ENCODE results near the gene VPS8. TPM values are rescaled to one million over a fixed set of nuclear protein-coding genes. Genes with fewer than 3 reads are reported as not detected.

Gene VPS8
- total and polyA plus RNA-seq, 2 donors (not counting 1 experiment from before 2014, with no cell fraction given) = 24.9 to 99.4 TPM

DNA sequence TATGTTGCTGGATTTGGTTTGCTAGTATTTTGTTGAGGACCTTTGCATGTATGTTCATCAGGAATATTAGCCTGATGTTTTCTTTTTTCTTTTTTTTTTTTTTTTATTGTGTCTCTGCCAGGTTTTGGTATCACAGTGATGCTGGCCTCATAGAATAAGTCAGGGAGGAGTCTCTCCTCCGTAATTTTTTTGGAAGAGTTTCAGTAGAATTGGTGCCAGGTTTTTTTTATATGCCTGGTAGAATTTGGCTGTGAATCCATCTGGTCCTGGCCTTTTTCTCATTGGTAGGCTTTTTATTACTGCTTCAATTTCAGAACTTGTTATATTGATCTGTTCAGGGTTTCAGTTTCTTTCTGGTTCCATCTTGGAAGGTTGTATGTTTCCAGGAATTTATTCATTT is 165.8 kb downstream of the VPS8 start:
- no peak for TF ChIP-seq EZH2 (IDR thresholded peaks at IDR 0.05; ENCODE audit: low read length, missing control alignments)
- TF ChIP-seq CTCF (conservative IDR thresholded peaks at IDR 0.05 in 1 of 2, IDR thresholded peaks at IDR 0.05 in 1 of 2; ENCODE audit: low read depth in 1 of 2, low read length in 2 of 2) = no peak
- H3K36me3 ChIP-seq (ENCODE audit: control insufficient read depth, insufficient read depth, low read length) = no peaks in the 10 kb centered on the region
- H3K4me3 ChIP-seq (replicated peaks in 1 of 4; ENCODE audit: control extremely low read depth in 1 of 4, insufficient read depth in 1 of 4, low read depth in 3 of 4, low read length in 4 of 4) = no peak overlapping the region
- H4K20me1 ChIP-seq (ENCODE audit: control insufficient read depth, extremely low read depth, insufficient read depth, low read length) = no peaks in the 10 kb centered on the region
- H3K9me3 ChIP-seq (ENCODE audit: control insufficient read depth, insufficient read depth, low read depth, low read length) = no peaks in the 10 kb centered on the region
- no peaks in the 10 kb centered on the region for H3K27me3 ChIP-seq (ENCODE audit: control insufficient read depth, insufficient read depth, low read length)
- no peak overlapping the region for H3K4me2 ChIP-seq (ENCODE audit: extremely low read depth, insufficient read depth, low read length)
- no peak overlapping the region for H3K9ac ChIP-seq (ENCODE audit: insufficient read depth, low read length)
- H2AFZ ChIP-seq (ENCODE audit: low read length) = no peak overlapping the region
- no peak overlapping the region for H3K27ac ChIP-seq (ENCODE audit: insufficient read depth, low read length)
- no peaks in the 10 kb centered on the region for H3K79me2 ChIP-seq (ENCODE audit: control insufficient read depth, insufficient read depth, low read length)
- no peaks in the 10 kb centered on the region for H3K4me1 ChIP-seq (ENCODE audit: control insufficient read depth, extremely low read depth, insufficient read depth, low read length)
- DNase-seq (ENCODE audit: low read depth in 2 of 2) = no peak

- no peak overlapping the region for H2AFZ ChIP-seq (ENCODE audit: low read length)
- H3K79me2 ChIP-seq (ENCODE audit: control insufficient read depth, insufficient read depth, low read length) = no peaks in the 10 kb centered on the region
- H3K36me3 ChIP-seq (ENCODE audit: control insufficient read depth, insufficient read depth, low read length) = no peaks in the 10 kb centered on the region
- H3K4me1 ChIP-seq (ENCODE audit: control insufficient read depth, extremely low read depth, insufficient read depth, low read length) = no peaks in the 10 kb centered on the region
- H3K4me3 ChIP-seq (replicated peaks in 1 of 4; ENCODE audit: control extremely low read depth in 1 of 4, insufficient read depth in 1 of 4, low read depth in 3 of 4, low read length in 4 of 4) = no peak overlapping the region
- TF ChIP-seq EZH2 (IDR thresholded peaks at IDR 0.05; ENCODE audit: low read length, missing control alignments) (no peak), CTCF (conservative IDR thresholded peaks at IDR 0.05 in 1 of 2, IDR thresholded peaks at IDR 0.05 in 1 of 2; ENCODE audit: low read depth in 1 of 2, low read length in 2 of 2) (no peak)
- H3K27ac ChIP-seq (ENCODE audit: insufficient read depth, low read length) = no peak overlapping the region
- no peaks in the 10 kb centered on the region for H4K20me1 ChIP-seq (ENCODE audit: control insufficient read depth, extremely low read depth, insufficient read depth, low read length)
- DNase-seq (ENCODE audit: low read depth in 2 of 2) = no peak
- no peak overlapping the region for H3K4me2 ChIP-seq (ENCODE audit: extremely low read depth, insufficient read depth, low read length)
- no peaks in the 10 kb centered on the region for H3K27me3 ChIP-seq (ENCODE audit: control insufficient read depth, insufficient read depth, low read length)
- H3K9ac ChIP-seq (ENCODE audit: insufficient read depth, low read length) = no peak overlapping the region
- no peaks in the 10 kb centered on the region for H3K9me3 ChIP-seq (ENCODE audit: control insufficient read depth, insufficient read depth, low read depth, low read length)
Measured at GRCh38 chr3:184981071-184981470, 169.1 kb downstream of the VPS8 start.

DNA sequence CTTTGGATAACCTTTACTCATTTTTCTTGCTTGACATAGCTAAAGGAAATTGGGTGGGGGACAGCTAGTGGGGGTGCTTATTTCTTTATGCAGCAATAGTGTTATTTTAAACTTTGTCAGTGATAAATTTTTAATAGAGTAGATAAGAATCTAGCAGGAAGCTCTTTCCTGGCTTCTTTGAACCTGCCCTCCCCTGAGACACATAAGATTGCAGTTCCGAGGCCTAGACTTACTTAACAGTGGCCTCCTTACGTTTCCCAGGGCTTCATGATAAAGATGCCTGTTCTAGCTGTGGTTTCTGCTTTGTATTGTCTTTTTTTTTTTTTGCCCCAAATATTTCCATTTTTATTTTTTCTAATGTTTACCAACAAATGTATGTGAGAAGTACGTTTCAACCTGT is 170.1 kb downstream of the VPS8 start:
- no peak overlapping the region for H3K4me2 ChIP-seq (ENCODE audit: extremely low read depth, insufficient read depth, low read length)

More for the DNA sequence above, 170.1 kb downstream of the VPS8 start:
- Histone ChIP-seq H3K9ac (ENCODE audit: insufficient read depth, low read length) (no peak overlapping the region), H3K9me3 (ENCODE audit: control insufficient read depth, insufficient read depth, low read depth, low read length) (no peaks in the 10 kb centered on the region), H3K27me3 (ENCODE audit: control insufficient read depth, insufficient read depth, low read length) (no peaks in the 10 kb centered on the region), H2AFZ (ENCODE audit: low read length) (no peak overlapping the region), H3K36me3 (ENCODE audit: control insufficient read depth, insufficient read depth, low read length) (no peaks in the 10 kb centered on the region), H3K79me2 (ENCODE audit: control insufficient read depth, insufficient read depth, low read length) (no peaks in the 10 kb centered on the region), H4K20me1 (ENCODE audit: control insufficient read depth, extremely low read depth, insufficient read depth, low read length) (no peaks in the 10 kb centered on the region), H3K4me1 (ENCODE audit: control insufficient read depth, extremely low read depth, insufficient read depth, low read length) (no peaks in the 10 kb centered on the region), H3K4me3 (replicated peaks in 1 of 4; ENCODE audit: control extremely low read depth in 1 of 4, insufficient read depth in 1 of 4, low read depth in 3 of 4, low read length in 4 of 4) (no peak overlapping the region), H3K27ac (ENCODE audit: insufficient read depth, low read length) (no peak overlapping the region)
- TF ChIP-seq EZH2 (IDR thresholded peaks at IDR 0.05; ENCODE audit: low read length, missing control alignments) = no peak
- TF ChIP-seq CTCF (conservative IDR thresholded peaks at IDR 0.05 in 1 of 2, IDR thresholded peaks at IDR 0.05 in 1 of 2; ENCODE audit: low read depth in 1 of 2, low read length in 2 of 2) = no peak
- no peak for DNase-seq (ENCODE audit: low read depth in 2 of 2)
